Right forelimb (tissue), 1 donor: ENCODE results near the gene FXYD3.

Experiments
- DNase-seq: peaks from one replicate; pipeline ENCODE4 v3.0.0-alpha.2; 2018

FXYD3 gene

DNA sequence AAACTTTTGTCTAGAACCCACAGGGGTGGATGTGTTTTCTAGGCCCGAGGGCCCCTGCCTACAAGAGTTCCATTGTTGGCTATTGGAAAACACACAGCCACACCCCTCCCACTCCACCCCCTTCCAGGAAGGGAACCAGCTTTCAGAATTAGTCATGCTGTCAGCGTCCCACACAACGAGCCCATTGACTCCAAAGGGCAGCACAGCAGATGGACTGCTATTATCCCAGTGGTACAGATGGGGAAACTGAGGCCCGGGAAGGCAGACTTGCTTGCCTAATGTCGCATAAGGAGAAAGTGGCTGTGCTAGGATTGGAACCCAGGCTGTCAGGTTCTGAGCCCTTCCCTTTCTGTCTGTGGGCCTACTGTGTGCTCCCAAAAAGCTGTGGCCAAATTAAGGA is 8.1 kb upstream of the FXYD3 start:
- DNase-seq = no peak

- no peak for DNase-seq
Observed at GRCh38 chr19:35108730-35109129, 6.9 kb upstream of the FXYD3 start.

- no peak for DNase-seq
Observed at GRCh38 chr19:35109395-35110112, 6.1 kb upstream of the FXYD3 start.

- no peak for DNase-seq
Observed at GRCh38 chr19:35110974-35111373, 4.6 kb upstream of the FXYD3 start.

DNA sequence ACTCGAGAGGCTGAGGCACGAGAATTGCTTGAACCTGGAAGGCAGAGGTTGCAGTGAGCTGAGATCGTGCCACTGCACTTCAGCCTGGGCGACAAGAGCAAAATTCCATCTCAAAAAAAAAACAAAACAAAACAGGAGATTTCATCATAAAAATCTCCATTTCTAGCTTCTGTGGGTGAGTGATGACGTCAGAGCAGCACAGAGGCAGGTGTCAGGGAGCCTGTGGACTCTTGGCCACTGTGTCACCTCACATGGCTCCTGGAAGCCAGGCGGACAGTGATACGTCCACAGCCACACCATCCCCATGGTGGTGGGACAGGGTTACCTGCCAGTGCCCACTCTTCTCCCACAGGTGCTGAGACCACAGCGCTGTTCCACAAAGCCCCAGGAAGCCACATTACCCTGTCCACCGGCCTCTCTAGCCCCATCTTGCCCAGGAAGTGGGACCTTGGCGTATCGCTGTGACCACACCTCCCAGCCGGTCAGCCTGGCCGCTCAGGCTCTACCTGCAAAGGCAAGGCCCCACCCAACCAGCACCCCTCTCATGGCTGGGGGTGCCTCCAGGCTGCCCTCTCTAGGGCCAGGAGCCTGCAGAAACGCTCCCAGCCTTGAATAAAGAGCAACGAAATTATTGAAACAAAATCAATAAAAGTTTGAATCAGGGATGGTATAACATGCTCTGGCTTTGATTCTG is 2.5 kb upstream of the FXYD3 start:
- DNase-seq = no peak

GRCh38 chr19:35114353-35115176 is 1.1 kb upstream of the FXYD3 start:
- peak; percentile 90 for DNase-seq

- DNase-seq = no peak
Observed at GRCh38 chr19:35116072-35116801, 614 bp downstream of the FXYD3 start.

DNA sequence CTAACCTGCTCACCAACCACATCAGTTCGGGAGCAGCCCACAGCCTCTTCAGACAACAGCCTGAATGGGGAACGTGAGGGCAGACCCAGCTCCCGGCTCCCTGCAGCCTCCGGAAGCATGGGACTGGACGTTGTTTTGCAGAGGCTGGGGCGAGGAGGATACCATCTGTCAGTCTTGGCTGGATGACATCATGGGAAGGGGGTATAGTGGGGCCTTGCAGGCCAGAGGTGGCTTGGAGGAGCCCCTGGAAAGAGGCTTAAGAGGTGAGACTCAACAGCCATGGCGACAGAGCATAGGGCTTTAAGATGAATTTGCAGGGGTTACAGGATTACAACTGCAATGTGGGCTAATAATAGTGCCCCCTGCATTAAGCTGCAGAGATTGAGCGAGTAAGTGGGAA is 1.5 kb downstream of the FXYD3 start:
- DNase-seq = no peak

DNA sequence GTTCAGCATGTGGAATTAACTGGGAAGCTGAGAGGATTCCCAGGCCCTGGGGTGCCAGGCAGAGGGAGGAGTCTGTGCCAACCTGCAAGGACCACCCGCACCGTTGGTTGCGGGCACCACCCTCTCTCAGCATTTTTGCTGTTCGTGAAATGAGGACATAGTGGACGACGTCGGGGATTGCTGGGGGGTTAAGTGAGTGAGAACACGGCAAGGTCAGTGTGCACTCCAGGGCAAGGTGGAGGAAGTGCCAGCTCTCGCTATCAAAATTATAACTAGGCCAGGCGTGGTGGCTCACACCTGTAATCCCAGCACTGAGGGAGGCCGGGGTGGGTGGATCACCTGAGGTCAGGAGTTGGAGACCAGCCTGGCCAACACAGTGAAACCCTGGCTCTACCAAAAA is 2.2 kb downstream of the FXYD3 start:
- no peak for DNase-seq

GRCh38 chr19:35118268-35119020 is 2.8 kb downstream of the FXYD3 start:
- no peak for DNase-seq

DNA sequence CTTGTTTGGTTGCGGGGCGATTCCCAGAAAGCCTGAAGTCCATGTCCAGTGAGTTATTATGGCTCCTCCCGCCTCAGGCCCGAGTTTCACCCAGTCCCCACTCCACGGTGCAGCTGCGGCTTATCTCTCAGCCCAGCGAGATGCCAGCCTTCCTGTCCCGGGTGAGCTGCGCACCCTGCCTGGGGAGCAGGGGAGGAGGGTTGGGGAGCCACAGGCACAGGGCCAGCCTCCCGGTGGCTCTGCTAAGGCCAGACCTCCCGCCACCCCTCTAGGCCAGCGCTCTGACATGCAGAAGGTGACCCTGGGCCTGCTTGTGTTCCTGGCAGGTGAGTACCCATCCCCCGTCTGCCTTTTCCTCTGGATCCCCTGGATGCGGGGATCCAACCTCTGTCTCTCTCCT is 3.5 kb downstream of the FXYD3 start:
- DNase-seq = no peak

DNA sequence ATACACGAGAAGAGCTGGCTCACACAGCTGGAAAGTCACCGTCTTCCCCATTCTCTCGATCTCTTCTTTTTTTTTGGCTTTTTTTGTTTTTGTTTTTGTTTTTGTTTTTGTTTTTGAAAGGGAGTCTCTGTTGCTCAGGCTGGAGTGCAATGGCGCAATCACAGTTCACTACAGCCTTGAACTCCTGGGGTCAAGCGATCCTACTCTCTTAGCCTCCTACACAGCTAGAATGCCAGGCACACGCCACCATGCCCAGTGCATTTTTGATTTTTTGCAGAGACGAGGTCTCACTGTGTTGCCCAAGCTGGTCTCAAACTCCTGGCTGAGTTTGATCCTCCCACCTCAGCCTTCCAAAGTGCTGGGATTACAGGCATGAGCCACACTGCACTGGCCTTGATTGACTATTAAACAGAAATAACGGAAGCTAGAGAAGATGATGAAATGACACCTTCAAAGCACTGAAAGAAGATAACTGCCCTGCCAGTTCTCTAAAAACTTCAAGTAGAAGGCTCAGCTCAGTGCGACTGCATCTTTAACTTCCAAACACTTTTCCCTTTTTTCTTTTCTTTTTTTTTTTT is 4.0 kb downstream of the FXYD3 start:
- no peak for DNase-seq

- DNase-seq = no peak
Observed at GRCh38 chr19:35120492-35120891, 4.9 kb downstream of the FXYD3 start.

DNA sequence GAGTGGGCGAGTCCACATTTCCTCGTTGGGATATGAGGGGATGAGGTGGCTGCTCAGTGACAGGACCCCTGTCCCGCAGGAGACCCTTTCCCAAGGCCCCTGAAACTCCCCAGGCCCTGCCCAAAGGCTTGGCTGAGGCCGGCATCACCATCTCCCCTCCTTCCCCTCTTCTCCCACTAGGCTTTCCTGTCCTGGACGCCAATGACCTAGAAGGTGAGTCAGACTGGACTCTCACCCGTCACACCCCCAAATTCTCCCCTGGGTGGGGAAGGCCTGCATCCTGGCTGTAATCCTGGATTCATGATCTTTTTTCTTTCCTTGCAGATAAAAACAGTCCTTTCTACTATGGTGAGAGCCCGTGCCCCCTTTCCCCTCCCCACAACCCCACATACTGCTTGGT is 5.3 kb downstream of the FXYD3 start:
- DNase-seq = no peak

DNA sequence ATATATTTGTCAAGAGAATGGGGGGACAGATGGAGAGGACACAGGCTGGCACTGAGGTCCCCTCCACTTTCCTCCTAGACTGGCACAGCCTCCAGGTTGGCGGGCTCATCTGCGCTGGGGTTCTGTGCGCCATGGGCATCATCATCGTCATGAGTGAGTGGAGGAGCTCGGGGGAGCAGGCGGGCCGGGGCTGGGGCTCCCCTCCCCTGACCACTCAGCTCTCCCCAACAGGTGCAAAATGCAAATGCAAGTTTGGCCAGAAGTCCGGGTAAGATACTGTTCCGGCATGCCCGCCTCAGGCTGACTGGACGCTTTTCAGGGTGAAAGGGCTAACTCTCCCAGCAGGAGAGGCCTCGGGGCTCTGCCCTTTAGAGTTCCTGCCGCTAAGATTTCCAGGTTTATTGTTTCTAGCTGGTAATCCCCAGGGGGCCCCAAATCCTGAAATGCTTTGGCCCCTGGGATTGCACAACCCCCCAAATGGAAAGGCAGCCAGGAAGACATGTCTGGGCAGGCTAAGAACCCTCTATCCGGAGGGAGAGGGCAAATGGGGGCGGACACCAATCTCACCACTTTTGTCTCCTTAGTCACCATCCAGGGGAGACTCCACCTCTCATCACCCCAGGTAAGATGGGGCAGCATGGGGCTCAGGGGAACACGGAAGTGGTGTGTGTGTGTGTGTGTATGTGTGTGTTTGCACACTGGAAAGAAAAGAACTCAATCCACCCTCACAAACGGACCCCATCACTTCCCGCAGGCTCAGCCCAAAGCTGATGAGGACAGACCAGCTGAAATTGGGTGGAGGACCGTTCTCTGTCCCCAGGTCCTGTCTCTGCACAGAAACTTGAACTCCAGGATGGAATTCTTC is 7.3 kb downstream of the FXYD3 start:
- no peak for DNase-seq

DNA sequence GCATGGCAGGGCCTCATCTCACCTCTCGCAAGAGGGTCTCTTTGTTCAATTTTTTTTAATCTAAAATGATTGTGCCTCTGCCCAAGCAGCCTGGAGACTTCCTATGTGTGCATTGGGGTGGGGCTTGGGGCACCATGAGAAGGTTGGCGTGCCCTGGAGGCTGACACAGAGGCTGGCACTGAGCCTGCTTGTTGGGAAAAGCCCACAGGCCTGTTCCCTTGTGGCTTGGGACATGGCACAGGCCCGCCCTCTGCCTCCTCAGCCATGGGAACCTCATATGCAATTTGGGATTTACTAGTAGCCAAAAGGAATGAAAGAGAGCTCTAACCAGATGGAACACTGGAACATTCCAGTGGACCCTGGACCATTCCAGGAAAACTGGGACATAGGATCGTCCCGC is 8.0 kb downstream of the FXYD3 start:
- DNase-seq = no peak

- DNase-seq = peak; percentile 93
Observed at GRCh38 chr19:35124098-35125060, 8.8 kb downstream of the FXYD3 start.

- DNase-seq = no peak
Observed at GRCh38 chr19:35125270-35125717, 9.7 kb downstream of the FXYD3 start.

GRCh38 chr19:35125749-35126623 is 10.4 kb downstream of the FXYD3 start:
- DNase-seq = no peak
